PC-3 (cell line): ENCODE results near the gene RTKN. TPM values are rescaled to one million over a fixed set of nuclear protein-coding genes. Genes with fewer than 3 reads are reported as not detected.

Experiments
- ATAC-seq: fragments of 200-7000 bp; cut with Tn5 transposase; 2 replicates; pipeline ENCODE4 v1.9.1; 2020; ENCODE audit warnings: mild to moderate bottlenecking, moderate library complexity
- BruUV-seq: library from RNA; stranded (reverse); fragments of 400-500 nt; replicated peaks from 2 replicates; lab custom pipeline; 2021; lab: Mats Ljungman, UMichigan
- CTCF ChIA-PET: fragments of 300-600 bp; sonication (Branson Sonifier 250); formaldehyde crosslinking; loops from one replicate; lab custom pipeline; 2022; ENCODE audit warnings: antibody characterized with exemption; lab: Charles Lee
- POLR2A ChIA-PET: fragments of 300-600 bp; sonication (Branson Sonifier 250); formaldehyde crosslinking; loops from one replicate; lab custom pipeline; 2022; ENCODE audit warnings: antibody characterized with exemption; ENCODE audit not compliant: unreplicated experiment; lab: Charles Lee
- DNase-seq: peaks from one replicate; pipeline ENCODE4 v3.0.0-alpha.2; 2015
- H2AFZ ChIP-seq: fragments of 300-600 bp; sonication (generic); 2 replicates; pipeline ENCODE4 v1.6.0; 2016; ENCODE audit warnings: antibody characterized with exemption, low read length
- H3F3A ChIP-seq: fragments of 300-600 bp; sonication (generic); one replicate; pipeline ENCODE4 v1.6.0; 2017; ENCODE audit warnings: antibody characterized with exemption, low read length, control low read depth, mild to moderate bottlenecking; ENCODE audit not compliant: unreplicated experiment
- H3K27ac ChIP-seq: fragments of 300-600 bp; sonication (generic); 2 replicates; pipeline ENCODE4 v1.5.1; 2016; ENCODE audit warnings: mild to moderate bottlenecking, low read length
- H3K27me3 ChIP-seq: fragments of 300-600 bp; sonication (generic); 2 replicates; pipeline ENCODE4 v1.6.1; 2016; ENCODE audit warnings: low read length, mixed read lengths
- H3K36me3 ChIP-seq: fragments of 300-600 bp; sonication (generic); 2 replicates; pipeline ENCODE4 v1.6.1; 2016; ENCODE audit warnings: low read depth, mixed run types, low read length, mixed read lengths
- H3K4me1 ChIP-seq: fragments of 300-600 bp; sonication (generic); 2 replicates; pipeline ENCODE4 v1.5.1; 2016; ENCODE audit warnings: low read length; ENCODE audit not compliant: insufficient read depth
- H3K4me2 ChIP-seq: fragments of 300-600 bp; sonication (generic); 2 replicates; pipeline ENCODE4 v1.6.0; 2016; ENCODE audit warnings: low read length
- H3K4me3 ChIP-seq: fragments of 300-600 bp; sonication (generic); 2 replicates; pipeline ENCODE4 v1.5.1; 2016; ENCODE audit warnings: mild to moderate bottlenecking, low read length, mixed read lengths
- H3K79me2 ChIP-seq: fragments of 300-600 bp; sonication (generic); 2 replicates; pipeline ENCODE4 v1.6.1; 2017; ENCODE audit warnings: low read length, mixed read lengths
- H3K9ac ChIP-seq: fragments of 300-600 bp; sonication (generic); 2 replicates; pipeline ENCODE4 v1.6.0; 2016; ENCODE audit warnings: mild to moderate bottlenecking, low read length
- H3K9me2 ChIP-seq: fragments of 300-600 bp; sonication (generic); replicated peaks from 2 replicates; pipeline ENCODE4 v1.6.1; 2016; ENCODE audit warnings: mixed run types, low read length, mixed read lengths
- H3K9me3 ChIP-seq: fragments of 300-600 bp; sonication (generic); 2 replicates; pipeline ENCODE4 v1.6.1; 2016; ENCODE audit warnings: low read length, mixed read lengths
- H4K20me1 ChIP-seq: fragments of 300-600 bp; sonication (generic); 2 replicates; pipeline ENCODE4 v1.6.1; 2016; ENCODE audit warnings: low read length, mixed read lengths
- EZH2 ChIP-seq: fragments of 300-600 bp; sonication (generic); IDR thresholded peaks from one replicate; pipeline ENCODE4 v1.6.1; 2017; ENCODE audit warnings: antibody characterized with exemption, mild to moderate bottlenecking, low read length; ENCODE audit not compliant: unreplicated experiment
- EZH2phosphoT487 ChIP-seq: fragments of 300-600 bp; sonication (generic); IDR thresholded peaks from 2 replicates; pipeline ENCODE4 v1.6.1; 2018; ENCODE audit warnings: mild to moderate bottlenecking, antibody characterized with exemption, low read length, borderline replicate concordance
- intact Hi-C: fragments of 100-400 bp; cut with micrococcal nuclease; formaldehyde crosslinking; loops from 2 replicates; pipeline ENCODE4 v1.9.0; 2023
- total RNA-seq: library from RNA; depleted of rRNA; stranded (reverse); fragments of >200 nt; gene quantifications from 2 replicates; pipeline ENCODE4 v1.2.3, GENCODE V29; 2014
- TF ChIP-seq, protein P1 (sequence below): fragments of 300-600 bp; sonication (generic); conservative IDR thresholded peaks from 2 replicates; pipeline ENCODE4 v1.5.1; 2017; ENCODE audit warnings: antibody characterized with exemption, low read depth, mild to moderate bottlenecking, low read length

The RTKN gene
- total RNA-seq, 1 experiment from 2014 or later: 90.5 TPM

DNA sequence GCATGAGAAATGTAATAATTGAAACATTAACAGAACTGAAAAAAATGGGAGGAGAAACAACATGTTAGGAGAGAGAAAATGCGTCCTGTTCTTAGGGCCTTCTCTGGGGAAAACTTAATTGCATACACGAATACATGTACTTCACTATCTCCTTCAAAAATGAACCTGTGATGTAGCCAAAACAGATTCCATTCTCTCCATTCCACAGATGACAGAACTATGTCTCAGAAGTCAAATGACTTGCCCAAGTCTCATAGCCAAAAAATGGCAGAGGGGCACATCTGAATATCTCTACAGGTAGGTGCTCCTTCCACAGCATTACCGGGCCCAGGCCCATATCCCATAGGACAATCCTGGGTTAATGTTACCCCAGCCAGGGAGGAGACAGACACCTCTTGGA, 57.7 kb downstream of the RTKN start:
- H3K9ac ChIP-seq: no peak overlapping the region
- ATAC-seq (no peak), DNase-seq (no peak)
- peaks cover 3% of the 10 kb centered on the region; the same call in 1 of the 2 replicates for H3K36me3 ChIP-seq
- H3K79me2 ChIP-seq: peaks cover 77% of the 10 kb centered on the region
- H3K27me3 ChIP-seq: no peaks in the 10 kb centered on the region
- TF ChIP-seq, protein P1, sequence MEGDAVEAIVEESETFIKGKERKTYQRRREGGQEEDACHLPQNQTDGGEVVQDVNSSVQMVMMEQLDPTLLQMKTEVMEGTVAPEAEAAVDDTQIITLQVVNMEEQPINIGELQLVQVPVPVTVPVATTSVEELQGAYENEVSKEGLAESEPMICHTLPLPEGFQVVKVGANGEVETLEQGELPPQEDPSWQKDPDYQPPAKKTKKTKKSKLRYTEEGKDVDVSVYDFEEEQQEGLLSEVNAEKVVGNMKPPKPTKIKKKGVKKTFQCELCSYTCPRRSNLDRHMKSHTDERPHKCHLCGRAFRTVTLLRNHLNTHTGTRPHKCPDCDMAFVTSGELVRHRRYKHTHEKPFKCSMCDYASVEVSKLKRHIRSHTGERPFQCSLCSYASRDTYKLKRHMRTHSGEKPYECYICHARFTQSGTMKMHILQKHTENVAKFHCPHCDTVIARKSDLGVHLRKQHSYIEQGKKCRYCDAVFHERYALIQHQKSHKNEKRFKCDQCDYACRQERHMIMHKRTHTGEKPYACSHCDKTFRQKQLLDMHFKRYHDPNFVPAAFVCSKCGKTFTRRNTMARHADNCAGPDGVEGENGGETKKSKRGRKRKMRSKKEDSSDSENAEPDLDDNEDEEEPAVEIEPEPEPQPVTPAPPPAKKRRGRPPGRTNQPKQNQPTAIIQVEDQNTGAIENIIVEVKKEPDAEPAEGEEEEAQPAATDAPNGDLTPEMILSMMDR: no peak
- TF ChIP-seq EZH2: no peak
- no peak for TF ChIP-seq EZH2phosphoT487
- no peak overlapping the region for H2AFZ ChIP-seq
- POLR2A ChIA-PET: no interaction called here
- H3F3A ChIP-seq: no peaks in the 10 kb centered on the region
- no peak overlapping the region for H3K4me2 ChIP-seq
- H3K9me3 ChIP-seq: no peaks in the 10 kb centered on the region
- H3K4me3 ChIP-seq: no peak overlapping the region
- CTCF ChIA-PET: no interaction called here
- no peaks in the 10 kb centered on the region for H3K9me2 ChIP-seq
- H3K4me1 ChIP-seq: 0 out of 2 replicates have a peak, but pooled peaks cover 5% of the 10 kb centered on the region
- H3K27ac ChIP-seq: no peak overlapping the region
- no peaks in the 10 kb centered on the region for H4K20me1 ChIP-seq
- intact Hi-C loops: no loop called here
- no TSS peak for BruUV-seq

DNA sequence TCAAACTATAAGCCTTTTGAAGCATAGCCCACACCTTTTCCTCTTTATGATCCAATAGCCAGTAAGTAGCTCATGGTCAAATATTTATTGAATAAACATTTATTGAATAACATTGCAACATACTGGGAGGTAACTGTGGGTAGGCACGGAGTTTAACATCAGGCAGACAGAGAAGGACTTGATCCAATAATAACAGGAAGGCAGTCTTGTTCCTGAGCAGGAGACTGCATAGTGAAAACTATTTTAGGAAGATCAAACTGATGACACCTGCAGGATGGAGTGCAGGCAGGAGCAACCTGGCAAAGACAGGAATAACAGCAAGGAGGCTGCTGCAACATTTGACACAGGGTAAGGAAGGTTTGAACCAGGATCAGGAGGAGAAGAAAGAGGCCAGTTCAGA, 58.5 kb downstream of the RTKN start:
- Histone ChIP-seq H4K20me1 (no peaks in the 10 kb centered on the region), H2AFZ (no peak overlapping the region), H3K27me3 (no peaks in the 10 kb centered on the region), H3K4me2 (no peak overlapping the region), H3K79me2 (peaks cover 69% of the 10 kb centered on the region), H3K27ac (no peak overlapping the region), H3K4me1 (0 out of 2 replicates have a peak, but pooled peaks cover 5% of the 10 kb centered on the region), H3F3A (no peaks in the 10 kb centered on the region), H3K36me3 (peaks cover 3% of the 10 kb centered on the region; the same call in 1 of the 2 replicates), H3K4me3 (no peak overlapping the region), H3K9me2 (no peaks in the 10 kb centered on the region), H3K9me3 (no peaks in the 10 kb centered on the region), H3K9ac (no peak overlapping the region)
- POLR2A ChIA-PET: no interaction called here
- DNase-seq: peak; percentile 30
- CTCF ChIA-PET: no interaction called here
- TF ChIP-seq, protein P1: no peak
- TF ChIP-seq EZH2phosphoT487: no peak
- no peak for TF ChIP-seq EZH2
- intact Hi-C loops: loop anchor here (1.0 kb wide), 1 partner anchor 116 kb away; no protein-coding TSS in a partner anchor
- no TSS peak for BruUV-seq
- peak; percentile 84 for ATAC-seq

DNA sequence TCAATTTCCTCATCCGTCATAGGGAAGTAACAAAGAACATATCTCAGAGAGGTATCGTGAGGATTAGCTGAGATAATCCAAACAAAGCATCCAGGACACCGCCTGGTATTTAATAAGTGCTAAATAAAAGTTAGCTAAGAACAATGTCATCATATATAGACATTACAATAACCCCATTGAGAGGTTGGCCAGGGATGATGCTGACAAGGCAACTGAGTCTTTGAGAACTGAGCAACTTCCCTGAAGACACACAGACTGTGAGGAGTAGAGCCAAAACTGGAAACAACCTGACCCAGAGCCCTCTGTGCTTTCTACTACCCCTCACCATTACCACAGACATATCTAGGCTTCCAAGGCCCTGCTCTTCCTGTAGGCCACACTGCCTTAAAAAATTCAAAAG, 60.0 kb downstream of the RTKN start:
- ATAC-seq: no peak
- H4K20me1 ChIP-seq: no peaks in the 10 kb centered on the region

More for the DNA sequence above, 60.0 kb downstream of the RTKN start:
- BruUV-seq: no TSS peak
- Histone ChIP-seq H3K9me2 (no peaks in the 10 kb centered on the region), H3K27ac (no peak overlapping the region), H3K4me3 (no peak overlapping the region), H3K4me2 (no peak overlapping the region), H3K4me1 (0 out of 2 replicates have a peak, but pooled peaks cover 5% of the 10 kb centered on the region), H3K27me3 (no peaks in the 10 kb centered on the region), H3K36me3 (peaks cover 8% of the 10 kb centered on the region; the same call in 1 of the 2 replicates), H3F3A (no peaks in the 10 kb centered on the region), H3K9ac (no peak overlapping the region), H3K79me2 (peaks cover 54% of the 10 kb centered on the region), H3K9me3 (no peaks in the 10 kb centered on the region), H2AFZ (no peak overlapping the region)
- POLR2A ChIA-PET: no interaction called here
- intact Hi-C loops: no loop called here
- no peak for DNase-seq
- CTCF ChIA-PET: no interaction called here
- TF ChIP-seq EZH2: no peak
